Cardiac muscle cell (in vitro differentiated cells and primary cell): ENCODE measurements around the gene HS6ST2. TPM values are rescaled to one million over a fixed set of nuclear protein-coding genes. Genes with fewer than 3 reads are reported as not detected.

ENCODE experiments used
- DNase-seq, 2 donors: peaks; one replicate each; pipeline versions ENCODE4 v3.0.0 to v3.0.0-alpha.2; 2010 to 2017; ENCODE audit warnings: low read depth in 1 of 2, low spot score in 1 of 2
- H3K27ac ChIP-seq: fragments of 200-600 bp; sonication (generic); 2 replicates; pipeline ENCODE4 v1.5.1; 2016
- H3K27me3 ChIP-seq: fragments of 200-600 bp; sonication (generic); 2 replicates; pipeline ENCODE4 v1.6.0; 2016; ENCODE audit warnings: control low read depth
- H3K36me3 ChIP-seq: fragments of 200-600 bp; sonication (generic); 2 replicates; pipeline ENCODE4 v1.5.1; 2016; ENCODE audit warnings: control low read depth
- H3K4me1 ChIP-seq: fragments of 200-600 bp; sonication (generic); 2 replicates; pipeline ENCODE4 v1.8.1; 2017; ENCODE audit warnings: low read depth, mild to moderate bottlenecking, mixed run types
- H3K4me3 ChIP-seq: fragments of 200-600 bp; sonication (generic); 2 replicates; pipeline ENCODE4 v1.5.1; 2016; ENCODE audit warnings: mild to moderate bottlenecking
- H3K9me3 ChIP-seq: fragments of 200-600 bp; sonication (generic); 2 replicates; pipeline ENCODE4 v1.5.1; 2017; ENCODE audit warnings: low read depth, mild to moderate bottlenecking, control low read depth
- CTCF ChIP-seq: IDR thresholded peaks from 2 replicates; pipeline ENCODE4 v1.5.1; 2012; ENCODE audit warnings: low read depth, mild to moderate bottlenecking, low read length
- polyA plus RNA-seq: library from polyadenylated mRNA; unstranded; fragments of >200 nt; fragmentation: Nextera tagmentation; extraction: Ambion mirVana; gene quantifications from 2 replicates; pipeline ENCODE4 v1.2.1, GENCODE V29; 2016
- total RNA-seq: library from RNA; depleted of rRNA; stranded (reverse); fragments of >200 nt; gene quantifications from 2 replicates; pipeline ENCODE4 v1.2.3, GENCODE V29; 2016

HS6ST2 gene
- total and polyA plus RNA-seq, 2 experiments from 2014 or later: 15.5 to 27.1 TPM

DNA sequence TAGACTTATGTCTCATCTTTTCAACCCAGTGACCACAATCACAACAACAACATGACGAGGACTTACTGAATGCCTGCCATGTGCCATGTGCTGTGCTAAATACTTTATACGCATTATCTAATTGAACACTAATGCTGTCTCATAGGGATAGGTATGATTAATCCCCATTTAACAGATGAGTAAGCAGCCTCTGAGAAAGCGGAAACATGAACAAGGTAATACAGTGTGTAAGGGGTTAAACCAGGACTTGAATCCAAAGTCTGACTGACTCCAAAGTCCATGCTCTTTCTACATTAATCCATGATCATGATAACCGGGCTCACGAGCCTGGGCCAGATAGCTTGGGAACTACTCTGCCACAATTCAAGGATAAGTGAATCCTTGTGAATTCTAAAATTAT, 364.3 kb downstream of the HS6ST2 start:
- Histone ChIP-seq H3K36me3 (no peaks in the 10 kb centered on the region), H3K4me1 (no peaks in the 10 kb centered on the region), H3K9me3 (no peaks in the 10 kb centered on the region), H3K27ac (no peak overlapping the region), H3K4me3 (no peak overlapping the region), H3K27me3 (no peaks in the 10 kb centered on the region)
- TF ChIP-seq CTCF: no peak
- no peak for DNase-seq

GRCh38 chrX:132592880-132593279, 365.5 kb downstream of the HS6ST2 start:
- no peaks in the 10 kb centered on the region for H3K4me1 ChIP-seq
- peak; percentile 15 to 49 for DNase-seq
- H3K27ac ChIP-seq: no peak overlapping the region
- no peak overlapping the region for H3K4me3 ChIP-seq
- TF ChIP-seq CTCF: peak; percentile 50
- H3K27me3 ChIP-seq: no peaks in the 10 kb centered on the region
- no peaks in the 10 kb centered on the region for H3K9me3 ChIP-seq
- no peaks in the 10 kb centered on the region for H3K36me3 ChIP-seq

GRCh38 chrX:132591719-132592275, 366.6 kb downstream of the HS6ST2 start:
- H3K4me3 ChIP-seq: no peak overlapping the region
- no peaks in the 10 kb centered on the region for H3K27me3 ChIP-seq
- H3K4me1 ChIP-seq: no peaks in the 10 kb centered on the region
- no peaks in the 10 kb centered on the region for H3K9me3 ChIP-seq
- no peak for TF ChIP-seq CTCF
- H3K27ac ChIP-seq: no peak overlapping the region
- DNase-seq: no peak
- H3K36me3 ChIP-seq: no peaks in the 10 kb centered on the region

DNA sequence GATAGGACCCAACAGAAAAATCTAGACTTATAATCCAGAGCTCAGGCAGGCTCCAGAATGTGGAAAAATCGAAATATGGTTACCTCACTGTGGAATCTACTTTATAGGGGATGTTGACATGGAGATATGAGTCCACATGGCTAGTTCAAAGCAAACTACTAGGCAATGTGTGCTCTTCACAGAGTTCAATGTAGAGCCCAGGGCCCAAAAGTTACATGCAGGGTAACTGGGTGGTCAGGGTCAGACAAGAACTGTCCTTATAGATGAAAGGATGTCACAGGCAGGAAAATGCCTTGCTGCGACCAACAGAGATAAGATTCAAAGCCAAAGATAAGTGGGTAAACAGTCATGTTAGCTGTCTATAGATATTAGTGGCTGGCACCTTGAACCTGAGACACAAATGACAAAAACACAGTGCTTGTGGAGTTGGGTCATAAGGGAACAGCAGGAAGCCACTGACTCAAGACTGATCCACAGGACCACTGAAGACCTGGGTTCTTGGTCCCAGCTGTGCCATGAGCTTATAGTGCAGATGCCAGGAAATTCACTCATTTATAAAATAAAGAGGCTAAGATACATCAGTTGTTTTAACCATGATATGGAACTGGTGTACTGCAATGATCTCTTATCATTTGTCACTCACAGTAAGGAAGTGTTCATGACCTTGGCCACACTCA, 367.9 kb downstream of the HS6ST2 start:
- Histone ChIP-seq H3K27ac (no peak overlapping the region), H3K4me1 (no peaks in the 10 kb centered on the region), H3K9me3 (no peaks in the 10 kb centered on the region), H3K4me3 (no peak overlapping the region), H3K36me3 (no peaks in the 10 kb centered on the region), H3K27me3 (no peaks in the 10 kb centered on the region)
- no peak for DNase-seq
- no peak for TF ChIP-seq CTCF

- H3K36me3 ChIP-seq: no peaks in the 10 kb centered on the region
- DNase-seq: no peak
- no peak for TF ChIP-seq CTCF
- H3K4me1 ChIP-seq: no peaks in the 10 kb centered on the region
- no peaks in the 10 kb centered on the region for H3K27me3 ChIP-seq
- H3K9me3 ChIP-seq: no peaks in the 10 kb centered on the region
- no peak overlapping the region for H3K4me3 ChIP-seq
- H3K27ac ChIP-seq: no peak overlapping the region
Measured at GRCh38 chrX:132584936-132585335, 373.5 kb downstream of the HS6ST2 start.
